Neutrophil (primary cell): Measurements from ENCODE around the gene ADCK2.

Experiments used
- H3K27ac ChIP-seq: fragments of 200-600 bp; sonication (generic); 2 replicates; pipeline ENCODE4 v1.5.1; 2016; ENCODE audit warnings: mild to moderate bottlenecking, moderate library complexity
- H3K27me3 ChIP-seq: fragments of 200-600 bp; sonication (generic); 2 replicates; pipeline ENCODE4 v1.6.0; 2016; ENCODE audit warnings: mild to moderate bottlenecking
- H3K36me3 ChIP-seq: fragments of 200-600 bp; sonication (generic); 2 replicates; pipeline ENCODE4 v1.5.1; 2017
- H3K4me1 ChIP-seq, 2 experiments: fragments of 200-600 bp in 1 of 2; sonication (generic) in 1 of 2; 1 replicate in 1 of 2; 2 replicates in 1 of 2; pipeline versions ENCODE4 v1.5.1 to v1.6.1; 2013 to 2016; ENCODE audit warnings: low read depth in 1 of 2, low read length in 1 of 2, mild to moderate bottlenecking in 1 of 2, moderate library complexity in 1 of 2; ENCODE audit not compliant: control insufficient read depth in 1 of 2, insufficient read depth in 1 of 2
- H3K4me3 ChIP-seq, 2 experiments: fragments of 200-600 bp in 1 of 2; sonication (generic) in 1 of 2; 1 replicate in 1 of 2; 2 replicates in 1 of 2; pipeline ENCODE4 v1.5.1; 2013 to 2016; ENCODE audit warnings: low read depth in 1 of 2, low read length in 1 of 2, mild to moderate bottlenecking in 1 of 2, moderate library complexity in 1 of 2
- H3K9me3 ChIP-seq: fragments of 200-600 bp; sonication (generic); 2 replicates; pipeline ENCODE4 v1.5.1; 2016
- CTCF ChIP-seq: fragments of 200-600 bp; sonication (generic); IDR thresholded peaks from 2 replicates; pipeline ENCODE4 v1.5.1; 2016; ENCODE audit warnings: antibody characterized with exemption

The ADCK2 gene

GRCh38 chr7:140696024-140696679, 23.4 kb downstream of the ADCK2 start:
- no peak for TF ChIP-seq CTCF
- peak overlapping the region; percentile 70 for H3K27ac ChIP-seq
- H3K4me1 ChIP-seq = peaks cover 23% of the 10 kb centered on the region in 2 experiments
- no peaks in the 10 kb centered on the region for H3K27me3 ChIP-seq
- no peaks in the 10 kb centered on the region for H3K9me3 ChIP-seq
- peak overlapping the region; percentile 73 to 90 for H3K4me3 ChIP-seq
- no peaks in the 10 kb centered on the region for H3K36me3 ChIP-seq

- peak within 1 kb of the TSS; percentile 70 for H3K27ac ChIP-seq
Measured at GRCh38 chr7:140696680-140697446, 24.1 kb downstream of the ADCK2 start, which contains the start of gene NDUFB2. Gene NDUFB2, plus strand, starts transcription at chr7:140696708. Its CDS starts 37 bp downstream, at chr7:140696745.

GRCh38 chr7:140697447-140698143, 24.9 kb downstream of the ADCK2 start:
- H3K4me3 ChIP-seq = peak overlapping the region; percentile 73 to 90
- peaks cover 15 to 16% of the 10 kb centered on the region in 2 experiments for H3K4me1 ChIP-seq
- no peaks in the 10 kb centered on the region for H3K9me3 ChIP-seq
- no peak for TF ChIP-seq CTCF
- no peaks in the 10 kb centered on the region for H3K36me3 ChIP-seq
- H3K27me3 ChIP-seq = no peaks in the 10 kb centered on the region
- H3K27ac ChIP-seq = peak overlapping the region; percentile 70

More at GRCh38 chr7:140696680-140697446, 24.1 kb downstream of the ADCK2 start, which contains the start of gene NDUFB2:
- Histone ChIP-seq H3K9me3 (no peaks in the 10 kb centered on the region), H3K27me3 (no peaks in the 10 kb centered on the region), H3K4me1 (peaks cover 21 to 22% of the 10 kb centered on the region in 2 experiments), H3K36me3 (no peaks in the 10 kb centered on the region), H3K4me3 (peak within 1 kb of the TSS; percentile 73 to 90)
- TF ChIP-seq CTCF = no peak

GRCh38 chr7:140698477-140698876, 25.7 kb downstream of the ADCK2 start:
- H3K27ac ChIP-seq = no peak overlapping the region

More at GRCh38 chr7:140698477-140698876, 25.7 kb downstream of the ADCK2 start:
- Histone ChIP-seq H3K27me3 (no peaks in the 10 kb centered on the region), H3K4me3 (no peak overlapping the region), H3K4me1 (peaks cover 15 to 16% of the 10 kb centered on the region in 2 experiments), H3K36me3 (no peaks in the 10 kb centered on the region), H3K9me3 (no peaks in the 10 kb centered on the region)
- no peak for TF ChIP-seq CTCF
